Posterior vena cava (tissue), 2 donors: ENCODE results near the gene KRTAP19-3. TPM values are rescaled to one million over a fixed set of nuclear protein-coding genes. Genes with fewer than 3 reads are reported as not detected.
"Not testable (repeated sequence)": the region's sequence is repeated elsewhere in the genome, so short reads cannot be mapped to it uniquely, and the experiment has no call there.

ENCODE experiments used
- DNase-seq: peaks from one replicate; pipeline ENCODE4 v3.0.0-alpha.2; 2020; ENCODE audit warnings: low spot score
- intact Hi-C, 2 donors: fragments of 100-400 bp; cut with DNase I; formaldehyde crosslinking; loops; one replicate each; pipeline versions ENCODE4 v1.14.1 to v1.14.2; 2022 to 2023
- long read RNA-seq, 2 donors: library from polyadenylated mRNA; unstranded; transcript quantifications; one replicate each; pipeline ENCODE4 v2.0.0, GENCODE V29; 2020 to 2021
- total RNA-seq, 2 donors: library from RNA; stranded (reverse); fragmentation: NEBNext Ultra II Directional; extraction: Animal tissue kit (Norgen Biotek cat#: 25700); gene quantifications; one replicate each; pipeline ENCODE4 v1.2.1, GENCODE V29; 2021
- donor health status: DM: yes; HTN: yes; CAD: no.
- donor health status: DM: yes; HTN: yes; CAD: no.

KRTAP19-3 gene
- not detected for total RNA-seq
- long read RNA-seq, donor 1, result 0 reads
- long read RNA-seq, donor 2, result 0 reads

DNA sequence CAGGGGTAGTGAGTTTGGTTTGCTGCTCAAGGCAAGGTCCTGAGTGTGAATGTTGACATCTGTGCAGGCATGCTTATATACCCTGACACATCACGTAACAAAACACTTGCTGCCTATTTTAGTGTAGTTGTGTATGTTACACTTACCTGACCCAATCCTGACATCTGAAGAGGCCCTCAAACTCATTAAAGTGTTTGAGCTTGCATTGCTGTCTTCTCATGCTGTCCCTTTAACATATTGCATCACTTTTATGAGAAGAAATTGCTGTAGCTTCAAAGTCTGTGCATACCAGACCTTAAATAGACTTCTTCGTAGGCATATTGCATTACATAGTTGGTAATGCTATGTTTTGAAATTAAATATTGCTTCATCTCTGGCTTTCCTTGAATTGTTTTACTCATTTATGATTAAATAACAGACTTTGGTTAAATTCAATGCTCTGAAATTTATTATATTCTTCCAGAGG is at the start of gene KRTAP19-3:
TSS of gene KRTAP19-3 (minus strand) at position 51 of the 466 bp plus-strand sequence. CDS start 56 bp downstream, outside the sequence.
- intact Hi-C loops, result no loop called here
- DNase-seq, result no peak

DNA sequence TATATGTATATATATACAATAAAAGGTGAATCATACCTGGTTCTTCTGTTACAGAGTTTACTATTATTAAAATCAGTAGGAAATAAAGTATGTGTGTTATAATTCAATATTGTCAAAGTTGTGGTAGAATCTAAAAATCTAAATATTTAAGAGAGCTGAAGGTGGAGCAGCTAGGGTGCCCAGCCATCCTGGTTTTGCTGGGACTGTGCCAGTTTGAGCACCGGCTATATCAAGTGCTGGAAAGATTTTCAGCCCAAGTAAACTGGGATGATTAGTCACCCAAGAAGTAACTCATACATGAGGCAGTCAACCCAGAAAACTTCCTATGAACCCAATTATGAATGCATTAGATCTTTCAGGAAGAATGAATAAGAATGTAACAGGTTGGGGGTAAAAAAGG is 27.1 kb upstream of the KRTAP19-3 start:
- intact Hi-C loops, result no loop called here
- DNase-seq, result no peak

DNA sequence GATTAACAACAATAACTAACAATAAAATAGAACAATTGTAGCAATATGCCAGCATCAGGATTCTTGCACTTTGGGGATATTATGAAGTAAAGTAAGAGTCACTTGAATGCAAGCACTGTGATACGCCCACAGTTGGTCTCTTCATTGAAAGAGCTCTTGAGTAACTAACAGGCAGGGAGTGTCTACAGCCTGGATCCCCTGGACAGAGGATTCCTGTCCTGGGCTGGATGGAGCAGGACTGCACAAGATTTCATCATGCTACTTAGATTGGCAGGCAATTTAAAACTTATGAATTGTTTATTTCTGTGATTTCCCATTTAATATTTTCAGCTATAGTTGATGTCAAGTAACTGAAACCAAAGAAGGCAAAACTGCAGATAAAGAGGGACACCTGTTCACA is 23.9 kb upstream of the KRTAP19-3 start:
- intact Hi-C loops, result no loop called here
- DNase-seq, result no peak

DNA sequence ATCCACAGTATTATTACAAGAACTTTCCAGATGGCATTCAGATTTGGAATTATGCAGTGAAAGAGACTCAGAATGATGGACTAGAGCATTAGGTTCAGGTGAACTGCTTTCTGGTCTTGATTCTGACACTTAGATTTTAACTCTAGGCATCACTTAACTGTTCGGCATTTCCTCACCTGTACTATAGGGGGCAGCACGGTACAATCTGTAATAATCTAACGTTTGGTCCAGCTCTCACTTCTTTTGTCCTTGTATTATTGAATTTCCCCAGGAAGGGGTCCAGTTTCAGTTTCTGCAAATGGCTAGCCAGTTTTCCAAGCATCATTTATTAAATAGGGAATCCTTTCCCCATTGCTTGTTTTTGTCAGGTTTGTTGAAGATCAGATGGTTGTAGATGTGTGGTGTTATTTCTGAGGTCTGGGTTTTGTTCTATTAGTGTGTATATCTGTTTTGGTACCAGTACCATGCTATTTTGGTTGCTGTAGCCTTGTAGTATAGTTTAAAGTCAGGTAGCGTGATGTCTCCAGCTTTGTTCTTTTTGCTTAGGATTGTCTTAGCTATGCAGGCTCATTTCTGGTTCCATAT is 13.9 kb upstream of the KRTAP19-3 start:
- intact Hi-C loops, DNase-seq: not testable (repeated sequence)

DNA sequence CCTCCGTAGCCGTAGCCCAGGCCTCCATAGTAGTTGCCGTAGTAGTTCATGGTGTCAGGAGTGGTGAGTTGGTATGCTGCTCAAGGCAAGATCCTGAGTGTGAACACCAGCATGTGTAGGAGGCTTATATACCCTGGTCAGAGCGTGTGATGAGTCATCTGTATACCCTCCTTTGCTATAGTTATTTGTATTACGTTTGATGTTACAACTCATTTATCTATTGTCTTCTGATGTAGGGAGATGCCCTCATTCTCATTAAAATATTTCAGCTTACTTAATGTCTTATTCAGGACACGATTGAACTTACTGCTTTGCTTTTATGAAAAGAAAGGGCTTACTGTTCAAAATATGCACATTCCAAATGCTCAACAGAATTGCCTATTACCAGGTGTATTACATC is 10.2 kb upstream of the KRTAP19-3 start, which contains the start of gene KRTAP19-5:
TSS of gene KRTAP19-5 (minus strand) at position 101 of the 400 bp plus-strand sequence. CDS start at position 50, 51 bp downstream.
- intact Hi-C loops, result no loop called here
- DNase-seq, result no peak

DNA sequence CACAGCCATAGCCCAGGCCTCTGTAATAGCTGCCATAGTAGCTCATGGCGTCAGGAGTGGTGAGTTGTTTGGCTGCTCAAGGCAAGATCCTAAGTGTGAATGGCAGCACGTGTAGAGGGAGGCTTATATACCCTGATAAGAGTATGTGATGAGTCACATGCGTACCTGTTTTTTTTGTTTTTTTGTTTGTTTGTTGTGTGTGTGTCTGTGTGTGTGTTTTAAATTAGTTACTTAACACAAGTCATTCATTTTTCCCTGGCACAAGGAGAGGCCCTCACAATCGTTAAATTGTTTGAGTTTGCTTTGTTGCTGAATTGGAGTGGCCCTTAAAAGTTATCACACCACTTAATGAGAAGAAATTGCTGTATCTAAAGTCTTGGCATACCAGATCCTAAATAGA is 5.3 kb upstream of the KRTAP19-3 start, which contains the start of gene KRTAP19-4:
TSS of gene KRTAP19-4 (minus strand) at position 101 of the 400 bp plus-strand sequence. CDS start at position 46, 55 bp downstream.
- intact Hi-C loops, result no loop called here
- no peak for DNase-seq

DNA sequence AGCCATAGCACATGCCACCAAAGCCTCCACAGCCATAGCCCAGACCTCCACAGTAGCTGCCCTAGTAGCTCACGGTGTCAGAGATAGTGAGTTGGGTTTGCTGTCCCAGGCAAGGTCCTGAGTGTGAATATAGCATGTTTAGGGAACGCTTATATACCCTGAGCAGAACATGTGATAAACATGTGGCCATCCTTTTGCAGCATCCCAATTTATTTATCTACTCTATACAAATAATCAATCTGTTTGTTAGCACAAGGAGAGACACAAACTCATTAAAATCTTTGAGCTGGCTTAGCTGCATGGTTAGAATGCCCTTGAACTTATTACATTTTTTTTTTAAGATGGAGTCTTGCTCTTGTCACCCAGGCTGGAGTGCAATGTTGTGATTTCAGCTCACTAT is 4.5 kb downstream of the KRTAP19-3 start, which contains the start of gene KRTAP19-2:
TSS of gene KRTAP19-2 (minus strand) at position 101 of the 400 bp plus-strand sequence. CDS start at position 13, 88 bp downstream.
- no peak for DNase-seq
- intact Hi-C loops, result no loop called here

DNA sequence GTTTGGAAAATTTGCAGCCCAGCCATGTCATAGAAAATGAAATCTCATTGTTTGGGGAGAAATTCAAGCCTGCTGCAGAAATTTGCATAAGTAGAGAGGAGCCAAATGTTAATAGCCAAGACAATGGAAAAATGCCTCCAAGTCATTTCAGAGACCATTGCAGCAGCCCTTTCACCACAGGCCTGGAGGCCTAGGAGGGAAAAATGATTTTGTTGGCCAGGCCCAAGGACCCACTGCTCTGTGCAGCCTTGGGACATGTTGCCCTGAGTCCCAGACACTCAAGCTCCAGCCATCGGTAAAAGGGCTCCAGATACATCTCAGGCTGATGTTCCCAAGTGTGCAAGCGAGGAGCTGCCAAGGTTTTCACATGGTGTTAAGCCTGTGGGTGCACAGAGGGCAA is 5.6 kb downstream of the KRTAP19-3 start:
- no peak for DNase-seq
- intact Hi-C loops, result no loop called here

DNA sequence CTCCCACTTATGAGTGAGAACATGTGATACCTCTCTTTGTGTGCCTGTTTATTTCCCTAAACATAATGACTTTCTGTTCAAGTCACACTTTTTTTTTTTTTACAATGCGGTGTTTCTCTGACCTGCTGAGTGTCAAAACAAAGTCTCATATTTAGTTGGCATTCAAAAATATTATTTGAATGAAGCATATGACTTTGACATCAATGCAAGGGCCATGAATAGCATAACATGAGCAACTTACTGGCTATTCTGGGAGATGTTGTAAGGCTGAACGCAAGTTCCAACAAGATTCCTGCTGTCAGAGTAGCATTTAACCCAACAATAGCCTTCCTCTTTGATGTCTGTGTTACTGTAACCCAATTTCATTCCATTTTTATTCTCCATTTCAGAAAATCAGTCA is 9.7 kb downstream of the KRTAP19-3 start:
- intact Hi-C loops, result no loop called here
- no peak for DNase-seq

DNA sequence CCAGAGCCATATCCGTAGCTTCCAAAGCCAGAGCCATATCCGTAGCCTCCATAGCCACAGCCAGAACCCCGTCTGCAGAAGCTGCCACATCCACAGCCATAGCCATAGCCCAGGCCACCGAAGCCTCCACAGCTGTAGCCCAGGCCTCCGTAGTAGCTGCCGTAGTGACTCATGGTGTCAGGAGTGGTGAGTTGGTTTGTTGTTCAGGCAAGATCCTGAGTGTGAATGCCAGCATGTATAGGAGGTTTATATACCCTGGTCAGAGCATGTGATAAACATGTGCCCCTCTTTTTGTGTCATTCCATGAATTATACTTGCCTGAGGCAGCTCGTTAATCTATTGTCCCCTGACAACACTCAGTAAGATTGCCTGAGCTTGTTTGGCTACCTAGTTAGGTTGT is 11.7 kb downstream of the KRTAP19-3 start, which contains the start of gene KRTAP19-1:
TSS of gene KRTAP19-1 (minus strand) at position 223 of the 400 bp plus-strand sequence. CDS start at position 173, 50 bp downstream.
- intact Hi-C loops, result no loop called here
- no peak for DNase-seq

DNA sequence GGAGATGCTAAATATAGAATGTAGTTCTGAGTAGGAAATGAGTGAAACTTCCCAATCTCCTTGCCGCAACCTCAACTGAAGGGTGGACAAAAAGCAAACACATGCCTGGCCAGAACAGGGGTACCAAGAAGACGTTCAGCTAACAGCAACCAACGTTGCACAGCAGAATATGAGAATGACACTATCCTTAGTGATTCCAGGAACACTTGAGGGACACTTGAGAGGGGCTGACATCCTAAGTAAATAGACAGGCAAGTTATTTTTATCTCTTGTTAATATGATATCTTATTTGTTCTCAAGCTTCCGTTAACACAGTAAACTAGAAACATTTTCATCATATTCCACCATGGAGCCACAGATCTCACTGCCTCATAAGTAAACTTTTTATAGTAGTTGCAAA is 12.6 kb downstream of the KRTAP19-3 start:
- intact Hi-C loops, result no loop called here
- no peak for DNase-seq

DNA sequence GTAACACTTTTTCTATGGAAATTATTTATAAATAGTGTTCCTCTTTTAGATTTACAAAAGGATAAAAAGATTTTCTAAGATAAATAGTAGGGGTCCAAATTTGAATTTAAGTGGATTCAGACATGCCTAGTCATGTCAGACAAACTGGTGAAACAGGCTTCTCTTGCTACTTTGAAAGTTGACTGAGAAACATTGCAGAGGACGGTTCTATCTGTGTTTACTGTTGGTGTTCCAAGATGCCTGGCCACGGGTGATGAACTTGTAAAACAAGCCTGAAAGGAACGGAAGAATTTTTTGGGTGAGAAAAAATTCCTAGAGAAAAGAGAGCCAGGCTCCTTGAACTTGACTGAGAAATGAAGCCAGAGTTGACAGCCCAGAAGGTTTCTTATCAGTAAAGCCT is 13.8 kb downstream of the KRTAP19-3 start:
- DNase-seq, result no peak
- intact Hi-C loops, result no loop called here

DNA sequence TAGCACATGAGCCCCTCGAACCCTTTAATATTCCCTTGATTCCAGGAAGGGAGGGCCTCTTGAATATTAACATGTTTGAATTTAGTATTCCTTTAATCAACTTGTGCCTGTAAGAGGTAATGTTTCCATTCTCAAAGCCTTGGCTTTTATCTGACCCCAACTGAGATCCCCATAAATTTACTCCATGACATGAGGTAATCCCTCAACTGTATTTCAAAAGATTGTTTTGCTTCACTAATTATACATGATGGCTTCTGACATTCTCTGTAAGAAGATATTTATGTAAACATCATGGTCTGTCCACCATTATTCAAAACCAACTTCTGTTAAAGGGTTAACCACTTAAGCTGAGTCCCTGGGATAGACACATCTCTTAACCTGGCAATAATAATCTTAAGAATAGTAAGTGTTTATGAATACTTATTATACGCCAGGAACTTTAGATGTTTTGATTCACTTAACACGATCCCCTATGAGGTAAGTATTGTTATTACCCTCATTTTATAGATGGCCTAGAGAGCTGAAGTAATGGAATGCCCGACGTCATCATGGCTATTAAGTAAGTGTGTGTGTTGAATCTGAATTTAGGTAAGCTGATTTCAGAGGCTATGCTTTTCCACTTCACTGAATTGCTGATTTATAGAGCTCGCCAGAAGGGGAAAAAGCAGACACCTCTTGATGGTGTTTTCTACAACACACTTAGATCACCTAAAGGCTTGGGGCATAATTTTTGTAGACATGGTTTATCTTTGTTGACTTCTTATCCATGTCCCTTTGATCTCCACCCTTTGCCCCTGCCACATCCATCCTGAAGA is 22.7 kb downstream of the KRTAP19-3 start:
- intact Hi-C loops, result no loop called here
- no peak for DNase-seq

DNA sequence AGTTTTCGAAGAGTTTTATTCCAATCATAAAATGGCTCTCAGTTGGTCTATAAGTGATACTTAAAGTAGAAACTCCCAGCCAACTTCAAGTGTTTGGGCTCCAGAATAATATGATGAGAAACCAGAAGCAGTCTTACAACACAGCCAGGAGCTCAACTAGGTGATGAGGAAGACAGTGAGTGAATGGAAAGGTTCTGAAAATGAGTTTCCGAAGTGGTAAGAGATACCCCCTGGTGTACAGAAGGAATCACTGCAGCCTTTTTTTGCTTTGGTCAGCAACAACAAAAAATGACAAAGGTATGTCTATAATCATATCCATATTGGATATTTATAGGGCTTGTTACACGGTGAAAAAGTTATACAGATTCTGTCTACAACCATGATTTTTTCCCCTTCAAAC is 28.1 kb downstream of the KRTAP19-3 start:
- intact Hi-C loops, result no loop called here
- DNase-seq, result no peak

DNA sequence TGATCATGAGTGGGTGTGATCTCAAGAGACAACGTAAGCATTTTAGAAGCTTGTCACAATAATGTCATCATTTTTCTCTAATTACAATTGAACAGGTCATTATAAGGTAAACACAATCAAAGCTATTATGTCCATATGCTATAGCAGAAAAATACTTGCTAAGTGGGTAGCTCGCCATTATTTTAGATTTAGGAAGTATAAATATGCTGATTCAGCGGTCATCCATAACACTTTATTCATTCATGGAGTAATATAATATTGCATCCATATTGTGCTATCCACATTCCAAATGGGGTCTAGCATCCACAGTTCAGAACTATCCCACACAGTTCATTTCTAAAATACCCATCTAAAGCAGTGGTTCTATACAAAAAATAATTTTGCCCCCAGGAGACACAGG is 43.3 kb downstream of the KRTAP19-3 start:
- intact Hi-C loops, result no loop called here
- no peak for DNase-seq

DNA sequence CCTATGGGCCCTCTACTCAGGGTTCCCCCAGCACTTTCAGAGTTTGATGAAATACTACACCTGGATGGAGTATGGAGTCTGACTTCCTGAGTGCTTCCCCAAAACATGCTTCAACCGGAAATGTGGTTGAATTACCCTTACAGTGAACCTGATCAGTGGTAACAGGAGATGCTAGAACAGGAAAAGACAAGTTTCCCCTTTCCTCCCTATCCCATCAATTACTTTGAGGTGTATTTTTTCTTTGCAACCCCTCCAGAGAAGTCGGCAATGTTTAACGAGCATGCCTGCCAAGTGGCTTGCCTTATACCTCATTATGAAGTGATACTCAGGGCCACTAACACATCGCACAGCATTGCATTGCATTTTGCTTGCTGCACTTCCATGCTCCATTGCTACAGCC is 44.8 kb downstream of the KRTAP19-3 start:
- DNase-seq, result no peak
- intact Hi-C loops, result no loop called here

DNA sequence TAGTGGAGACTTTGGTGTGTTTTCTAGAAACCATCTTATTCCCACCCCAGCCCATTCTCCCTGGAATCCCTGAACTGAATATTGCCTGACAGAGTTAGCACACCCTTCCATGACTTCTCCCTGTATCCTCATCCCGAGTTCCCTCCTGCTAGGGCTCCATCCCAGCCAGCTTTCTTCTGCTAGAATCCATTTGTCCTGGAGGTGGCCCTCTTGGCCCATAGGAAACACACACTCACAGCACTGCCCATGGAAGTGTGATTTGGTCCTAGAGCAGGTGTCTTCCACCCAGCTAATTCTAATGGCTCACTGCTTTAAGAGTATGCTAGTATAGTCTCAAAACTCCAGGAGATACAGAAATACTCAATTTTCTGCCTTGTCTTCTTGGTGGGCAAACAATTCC is 47.6 kb downstream of the KRTAP19-3 start:
- intact Hi-C loops, result no loop called here
- DNase-seq, result no peak

DNA sequence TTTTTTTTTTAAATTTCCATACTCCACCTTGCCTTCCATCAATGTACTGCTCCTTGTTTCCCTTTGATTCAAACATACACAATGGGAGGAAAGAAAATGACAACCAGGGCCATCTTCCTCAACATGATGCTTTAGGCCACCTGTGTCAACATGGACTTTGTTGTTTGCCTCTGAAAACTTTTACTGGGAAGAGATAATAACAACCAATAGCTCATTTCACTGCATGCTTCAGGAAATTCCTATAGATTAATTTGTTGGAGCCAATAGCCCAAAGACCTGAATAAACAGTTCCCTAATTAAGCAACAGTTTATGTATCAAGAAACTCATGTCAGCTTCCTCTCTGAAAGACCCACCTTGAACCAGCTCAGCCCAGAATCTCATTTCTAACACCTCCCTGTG is 48.6 kb downstream of the KRTAP19-3 start:
- intact Hi-C loops, result no loop called here
- no peak for DNase-seq
